Transverse colon (tissue), 4 donors: Measurements from ENCODE around the gene DUSP11. TPM values are rescaled to one million over a fixed set of nuclear protein-coding genes. Genes with fewer than 3 reads are reported as not detected.

Experiments used
- DNase-seq: peaks from one replicate; pipeline ENCODE4 v3.0.0-alpha.2; 2019
- H3K27ac ChIP-seq, 4 donors: fragments of 200-600 bp; sonication (generic); 2 replicates each; pipeline ENCODE4 v1.5.1; 2016 to 2018; ENCODE audit warnings: inconsistent platforms in 4 of 4
- H3K27me3 ChIP-seq: fragments of 200-600 bp; sonication (generic); 2 replicates; pipeline ENCODE4 v1.5.1; 2017; ENCODE audit warnings: inconsistent platforms
- H3K36me3 ChIP-seq, 4 donors: fragments of 200-600 bp; sonication (generic); 2 replicates each; pipeline ENCODE4 v1.5.1; 2017 to 2019; ENCODE audit warnings: inconsistent platforms in 4 of 4
- H3K4me1 ChIP-seq, 4 donors: fragments of 200-600 bp; sonication (generic); 2 replicates each; pipeline ENCODE4 v1.5.1; 2017 to 2020; ENCODE audit warnings: inconsistent platforms in 4 of 4
- H3K4me3 ChIP-seq, 4 donors: fragments of 200-600 bp; sonication (generic); 1 replicate in 1 of 4; 2 replicates in 3 of 4; pipeline versions ENCODE4 v1.5.1 to v1.6.1; 2017 to 2019; ENCODE audit warnings: inconsistent platforms in 4 of 4
- H3K9me3 ChIP-seq, 2 donors: fragments of 200-600 bp; sonication (generic); 2 replicates each; pipeline ENCODE4 v1.5.1; 2017 to 2019; ENCODE audit warnings: inconsistent platforms in 2 of 2
- EP300 ChIP-seq: sonication (generic); formaldehyde crosslinking; IDR thresholded peaks from one replicate; pipeline ENCODE4 v1.6.1; 2017; ENCODE audit warnings: antibody characterized with exemption, low read depth
- POLR2A ChIP-seq: fragments of 450-650 bp; IDR thresholded peaks from one replicate; pipeline ENCODE4 v1.6.1; 2016; ENCODE audit warnings: antibody characterized with exemption, mild to moderate bottlenecking, moderate library complexity
- POLR2AphosphoS5 ChIP-seq, 3 donors: sonication (generic); formaldehyde crosslinking; IDR thresholded peaks; one replicate each; pipeline ENCODE4 v1.6.1; 2016; ENCODE audit warnings: antibody characterized with exemption in 3 of 3
- WGBS, 2 donors: methylation state at CpG; one replicate each; pipeline ENCODE4 v1.1.5; 2018; ENCODE audit warnings: low coverage in 1 of 2; 5-methylcytosine and 5-hydroxymethylcytosine counted together
- in situ Hi-C, 4 donors: fragments of 200-750 bp; cut with MboI; loops; one replicate each; pipeline versions ENCODE4 v1.15.0 to v1.15.1; 2017; ENCODE audit warnings: low sequenced_read_pairs in 3 of 4, low pct_ligation_motif_present in 1 of 4, low pct_unique_long_range_greater_than_20kb in 1 of 4
- intact Hi-C: fragments of 100-400 bp; cut with DNase I; formaldehyde crosslinking; loops from one replicate; pipeline ENCODE4 v1.15.1; 2023; ENCODE audit warnings: low total_unique reads
- total RNA-seq, 4 donors: library from RNA; depleted of rRNA; stranded (reverse); fragments of >200 nt; gene quantifications; one replicate each; pipeline ENCODE4 v1.1.0, GENCODE V29; 2016
- TF ChIP-seq, protein P1 (sequence below), 5 experiments: fragments of 200-600 bp in 3 of 5; fragments of 450-650 bp in 2 of 5; sonication (generic) in 3 of 5; IDR thresholded peaks; 1 replicate in 2 of 5; 2 replicates in 3 of 5; pipeline ENCODE4 v1.5.1; 2016 to 2017; ENCODE audit warnings: antibody characterized with exemption in 5 of 5, inconsistent platforms in 3 of 5, mild to moderate bottlenecking in 2 of 5, moderate library complexity in 1 of 5

The DUSP11 gene
- total RNA-seq, 4 donors from 2014 or later = 9.2 to 35.2 (median 30.8) TPM

DNA sequence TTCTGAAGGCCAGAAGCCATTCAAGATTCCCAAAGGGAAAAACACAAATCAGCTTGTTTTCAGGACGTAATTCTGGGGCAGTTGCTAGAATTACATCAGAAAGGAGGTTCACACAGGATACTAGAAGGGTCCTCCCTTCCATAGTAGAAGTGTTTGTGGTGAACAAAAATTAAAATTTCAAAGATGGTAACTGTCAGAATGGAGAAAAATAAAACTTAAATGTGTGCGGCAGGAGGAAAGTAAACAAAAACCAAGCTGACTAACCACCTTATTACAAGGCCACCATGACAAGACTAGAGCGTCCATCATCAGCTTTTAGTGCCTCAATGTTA, 33.1 kb downstream of the DUSP11 start:
- Histone ChIP-seq H3K4me3 (no peak overlapping the region), H3K9me3 (no peaks in the 10 kb centered on the region), H3K27ac (no peak overlapping the region), H3K4me1 (no peaks in the 10 kb centered on the region), H3K27me3 (no peaks in the 10 kb centered on the region), H3K36me3 (peaks cover 0 to 11% (median 0%) of the 10 kb centered on the region in 4 donors)
- in situ Hi-C loops (loop anchor here in 1 of 4 donors (25.0 kb wide), 1 partner anchor 510 kb away; the partner anchor contains the start of genes CCT7 and PRADC1), intact Hi-C loops (no loop called here)
- 90 to 94% methylated on average over 2 to 3 of the region's 3 CpGs for WGBS, 2 donors
- TF ChIP-seq EP300 = no peak
- DNase-seq = no peak

- no peak for DNase-seq
- peaks cover 0 to 11% (median 0%) of the 10 kb centered on the region in 4 donors for H3K36me3 ChIP-seq
- in situ Hi-C loops = loop anchor here in 1 of 4 donors (25.0 kb wide), 1 partner anchor 509 kb away; the partner anchor contains the start of genes CCT7 and PRADC1
- no peak overlapping the region for H3K4me3 ChIP-seq
- intact Hi-C loops = no loop called here
- H3K27me3 ChIP-seq = no peaks in the 10 kb centered on the region
- no peaks in the 10 kb centered on the region for H3K4me1 ChIP-seq
- no peak overlapping the region for H3K27ac ChIP-seq
- TF ChIP-seq, protein P1, sequence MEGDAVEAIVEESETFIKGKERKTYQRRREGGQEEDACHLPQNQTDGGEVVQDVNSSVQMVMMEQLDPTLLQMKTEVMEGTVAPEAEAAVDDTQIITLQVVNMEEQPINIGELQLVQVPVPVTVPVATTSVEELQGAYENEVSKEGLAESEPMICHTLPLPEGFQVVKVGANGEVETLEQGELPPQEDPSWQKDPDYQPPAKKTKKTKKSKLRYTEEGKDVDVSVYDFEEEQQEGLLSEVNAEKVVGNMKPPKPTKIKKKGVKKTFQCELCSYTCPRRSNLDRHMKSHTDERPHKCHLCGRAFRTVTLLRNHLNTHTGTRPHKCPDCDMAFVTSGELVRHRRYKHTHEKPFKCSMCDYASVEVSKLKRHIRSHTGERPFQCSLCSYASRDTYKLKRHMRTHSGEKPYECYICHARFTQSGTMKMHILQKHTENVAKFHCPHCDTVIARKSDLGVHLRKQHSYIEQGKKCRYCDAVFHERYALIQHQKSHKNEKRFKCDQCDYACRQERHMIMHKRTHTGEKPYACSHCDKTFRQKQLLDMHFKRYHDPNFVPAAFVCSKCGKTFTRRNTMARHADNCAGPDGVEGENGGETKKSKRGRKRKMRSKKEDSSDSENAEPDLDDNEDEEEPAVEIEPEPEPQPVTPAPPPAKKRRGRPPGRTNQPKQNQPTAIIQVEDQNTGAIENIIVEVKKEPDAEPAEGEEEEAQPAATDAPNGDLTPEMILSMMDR (IDR thresholded peaks at IDR 0.05) = no peak
- TF ChIP-seq EP300 (no peak), POLR2A (no peak), POLR2AphosphoS5 (IDR thresholded peaks at IDR 0.05) (no peak)
- WGBS, 2 donors = 92 to 96% methylated on average over 9 to 11 of the region's 11 CpGs
- H3K9me3 ChIP-seq = no peaks in the 10 kb centered on the region
Measured at GRCh38 chr2:73746015-73746876, 33.7 kb downstream of the DUSP11 start.

DNA sequence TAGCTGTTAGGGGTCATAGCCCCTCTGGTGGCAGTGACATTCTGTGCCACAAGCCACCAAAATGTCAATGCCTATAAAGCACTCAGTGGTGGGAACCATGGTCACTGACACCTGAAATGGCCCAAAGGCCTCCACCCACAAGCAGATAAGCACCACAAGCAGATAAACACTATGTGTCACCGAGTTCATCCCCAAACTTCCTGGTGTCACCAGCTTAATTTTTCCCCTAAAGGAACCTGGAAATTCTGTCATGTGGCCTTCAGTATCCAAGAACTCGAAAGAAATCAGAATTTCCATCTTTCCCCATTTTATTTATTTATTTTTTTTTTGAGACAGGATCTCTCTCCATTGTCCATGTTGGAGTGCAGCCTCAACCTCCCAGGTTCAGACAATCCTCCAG, 39.1 kb downstream of the DUSP11 start:
- peaks cover 7 to 14% (median 9%) of the 10 kb centered on the region in 4 donors for H3K4me1 ChIP-seq
- DNase-seq = no peak
- H3K36me3 ChIP-seq = no peaks in the 10 kb centered on the region
- H3K27ac ChIP-seq = no peak overlapping the region
- intact Hi-C loops (no loop called here), in situ Hi-C loops (loop anchor here in 1 of 4 donors (25.0 kb wide), 1 partner anchor 503 kb away; the partner anchor contains the start of genes CCT7 and PRADC1)
- H3K27me3 ChIP-seq = no peaks in the 10 kb centered on the region
- no peak overlapping the region for H3K4me3 ChIP-seq
- TF ChIP-seq EP300 (no peak), POLR2AphosphoS5 (IDR thresholded peaks at IDR 0.05) (no peak), POLR2A (no peak)
- TF ChIP-seq, protein P1 (IDR thresholded peaks at IDR 0.05) = no peak
- WGBS, 2 donors = 84 to 95% methylated on average over 2 of the region's 2 CpGs
- no peaks in the 10 kb centered on the region for H3K9me3 ChIP-seq

GRCh38 chr2:73739101-73739500, 40.8 kb downstream of the DUSP11 start:
- Histone ChIP-seq H3K4me3 (no peak overlapping the region), H3K4me1 (peaks cover 8 to 16% (median 9%) of the 10 kb centered on the region in 4 donors), H3K27ac (no peak overlapping the region), H3K36me3 (no peaks in the 10 kb centered on the region), H3K27me3 (no peaks in the 10 kb centered on the region), H3K9me3 (no peaks in the 10 kb centered on the region)
- intact Hi-C loops (no loop called here), in situ Hi-C loops (loop anchor here in 1 of 4 donors (25.0 kb wide), 1 partner anchor 502 kb away; the partner anchor contains the start of genes CCT7 and PRADC1)
- no peak for TF ChIP-seq POLR2AphosphoS5 (IDR thresholded peaks at IDR 0.05)
- TF ChIP-seq, protein P1 (IDR thresholded peaks at IDR 0.05) = no peak
- no peak for TF ChIP-seq EP300
- TF ChIP-seq POLR2A = no peak
- no peak for DNase-seq
- WGBS, 2 donors = 94 to 100% methylated on average over 2 to 3 of the region's 3 CpGs
